Panc1 (cell line): ENCODE data around the gene CSTB.

Source experiments
- CTCF ChIP-seq: fragments of 450-650 bp; IDR thresholded peaks from 2 replicates; pipeline ENCODE4 v1.5.1; 2017; ENCODE audit warnings: mild to moderate bottlenecking
- POLR2AphosphoS5 ChIP-seq: IDR thresholded peaks from 2 replicates; pipeline ENCODE4 v1.6.1; 2012; ENCODE audit warnings: mild to moderate bottlenecking, low read depth, low read length, moderate library complexity
- SIN3A ChIP-seq: IDR thresholded peaks from 2 replicates; pipeline ENCODE4 v1.6.1; 2012; ENCODE audit warnings: low read depth, mild to moderate bottlenecking, low read length, moderate library complexity, borderline replicate concordance; ENCODE audit not compliant: insufficient read depth
- TCF7L2 ChIP-seq: IDR thresholded peaks from 2 replicates; pipeline ENCODE4 v1.6.1; 2011; ENCODE audit warnings: mild to moderate bottlenecking, low read depth, low read length, inconsistent platforms

- no peak for TF ChIP-seq CTCF
- no peak for TF ChIP-seq POLR2AphosphoS5
- no peak for TF ChIP-seq SIN3A
- no peak for TF ChIP-seq TCF7L2
Measured at GRCh38 chr21:43757601-43758000, 18.5 kb downstream of the CSTB start.
